Measurements from ENCODE around the gene RACK1.
"Not testable (repeated sequence)": the region's sequence is repeated elsewhere in the genome, so short reads cannot be mapped to it uniquely, and the experiment has no call there.

GRCh38 chr5:181209006-181209405, 34.7 kb downstream of the RACK1 start:
- not testable (repeated sequence) for TF ChIP-seq EZH2 (IDR thresholded peaks at IDR 0.05; ENCODE audit: borderline replicate concordance, low read length); CTCF (IDR thresholded peaks at IDR 0.05; ENCODE audit: low read length)

All from OCI-LY1 (cell line).